ENCODE data around the gene DOCK7.

DOCK7 gene

GRCh38 chr1:62687903-62688686 is at the start of gene DOCK7:
Gene DOCK7 (minus strand): TSS chr1:62688386. CDS start chr1:62688264, 122 bp downstream.
- H3K9me3 ChIP-seq (replicated peaks in 1 of 11), result no peaks in the 10 kb centered on the region; a peak in 1 of 22 replicates
- peak within 1 kb of the TSS; percentile 91 to 96 (median 94) for H3K9ac ChIP-seq
- H3K27me3 ChIP-seq, result no peaks in the 10 kb centered on the region
- H4K20me1 ChIP-seq, result peaks cover 0 to 45% (median 21%) of the 10 kb centered on the region in 11 experiments; a peak in 13 of 22 replicates
- TF ChIP-seq Cebpa-rat (IDR thresholded peaks at IDR 0.05), result no peak
- peaks cover 0 to 16% (median 5%) of the 10 kb centered on the region in 11 experiments; a peak in 5 of 22 replicates for H3K36me3 ChIP-seq
- H3K4me2 ChIP-seq, result peak within 1 kb of the TSS; percentile 76 to 92 (median 86)
- peaks cover 31 to 58% (median 39%) of the 10 kb centered on the region in 10 experiments for H3K4me1 ChIP-seq
- H3K4me3 ChIP-seq, result peak within 1 kb of the TSS; percentile 74 to 99 (median 90)
- peak within 1 kb of the TSS; percentile 88 to 94 (median 91) for H3K27ac ChIP-seq

- Histone ChIP-seq H3K27me3 (no peaks in the 10 kb centered on the region), H3K9ac (no peak overlapping the region), H3K9me3 (replicated peaks in 1 of 11) (no peaks in the 10 kb centered on the region), H3K4me1 (no peaks in the 10 kb centered on the region), H3K4me3 (no peak overlapping the region), H3K27ac (no peak overlapping the region), H4K20me1 (no peaks in the 10 kb centered on the region), H3K4me2 (no peak overlapping the region), H3K36me3 (no peaks in the 10 kb centered on the region)
- no peak for TF ChIP-seq Cebpa-rat (IDR thresholded peaks at IDR 0.05)
Observed at GRCh38 chr1:62735491-62736171, 47.4 kb upstream of the DOCK7 start.

- Histone ChIP-seq H3K27ac (no peak overlapping the region), H4K20me1 (no peaks in the 10 kb centered on the region), H3K4me2 (no peak overlapping the region), H3K9ac (peak overlapping the region in 1 of 11 experiments; percentile 30; a peak in 1 of 22 replicates), H3K27me3 (no peaks in the 10 kb centered on the region), H3K9me3 (replicated peaks in 1 of 11) (no peaks in the 10 kb centered on the region), H3K4me3 (no peak overlapping the region), H3K36me3 (no peaks in the 10 kb centered on the region), H3K4me1 (peaks cover 0 to 11% (median 0%) of the 10 kb centered on the region in 10 experiments; a peak in 4 of 20 replicates)
- no peak for TF ChIP-seq Cebpa-rat (IDR thresholded peaks at IDR 0.05)
Observed at GRCh38 chr1:62732331-62732730, 44.1 kb upstream of the DOCK7 start.

- no peak for TF ChIP-seq Cebpa-rat (IDR thresholded peaks at IDR 0.05)
- peak overlapping the region in 3 of 11 experiments; percentile 4 to 44 (median 38); a peak in 4 of 22 replicates for H3K4me2 ChIP-seq
- no peak overlapping the region for H3K4me3 ChIP-seq
- H4K20me1 ChIP-seq, result no peaks in the 10 kb centered on the region
- H3K9ac ChIP-seq, result no peak overlapping the region
- no peaks in the 10 kb centered on the region for H3K27me3 ChIP-seq
- H3K36me3 ChIP-seq, result no peaks in the 10 kb centered on the region
- H3K4me1 ChIP-seq, result peaks cover 0 to 34% (median 0%) of the 10 kb centered on the region in 10 experiments; a peak in 7 of 20 replicates
- H3K27ac ChIP-seq, result no peak overlapping the region
- no peaks in the 10 kb centered on the region for H3K9me3 ChIP-seq (replicated peaks in 1 of 11)
Observed at GRCh38 chr1:62728963-62729362, 40.8 kb upstream of the DOCK7 start.

GRCh38 chr1:62727656-62728407 is 39.6 kb upstream of the DOCK7 start:
- no peaks in the 10 kb centered on the region for H4K20me1 ChIP-seq
- H3K4me2 ChIP-seq, result no peak overlapping the region
- H3K27ac ChIP-seq, result no peak overlapping the region
- H3K4me3 ChIP-seq, result no peak overlapping the region
- H3K36me3 ChIP-seq, result no peaks in the 10 kb centered on the region
- TF ChIP-seq Cebpa-rat (IDR thresholded peaks at IDR 0.05), result no peak
- H3K9me3 ChIP-seq (replicated peaks in 1 of 11), result no peaks in the 10 kb centered on the region
- H3K4me1 ChIP-seq, result peaks cover 0 to 45% (median 0%) of the 10 kb centered on the region in 10 experiments; a peak in 7 of 20 replicates
- no peaks in the 10 kb centered on the region for H3K27me3 ChIP-seq
- no peak overlapping the region for H3K9ac ChIP-seq

GRCh38 chr1:62726011-62726442 is 37.8 kb upstream of the DOCK7 start:
- Histone ChIP-seq H3K36me3 (no peaks in the 10 kb centered on the region), H3K4me3 (no peak overlapping the region), H4K20me1 (no peaks in the 10 kb centered on the region), H3K4me1 (peaks cover 0 to 63% (median 5%) of the 10 kb centered on the region in 10 experiments; a peak in 10 of 20 replicates), H3K4me2 (peak overlapping the region in 2 of 11 experiments; percentile 61 to 69; a peak in 4 of 22 replicates), H3K27me3 (no peaks in the 10 kb centered on the region), H3K9me3 (replicated peaks in 1 of 11) (no peaks in the 10 kb centered on the region), H3K27ac (no peak overlapping the region), H3K9ac (no peak overlapping the region)
- TF ChIP-seq Cebpa-rat (IDR thresholded peaks at IDR 0.05), result no peak

- Histone ChIP-seq H3K9me3 (replicated peaks in 1 of 11) (no peaks in the 10 kb centered on the region), H3K27me3 (no peaks in the 10 kb centered on the region), H3K36me3 (no peaks in the 10 kb centered on the region), H3K4me1 (peaks cover 0 to 67% (median 6%) of the 10 kb centered on the region in 10 experiments; a peak in 10 of 20 replicates), H3K4me3 (no peak overlapping the region), H3K9ac (no peak overlapping the region), H4K20me1 (no peaks in the 10 kb centered on the region), H3K4me2 (peak overlapping the region in 4 of 11 experiments; percentile 23 to 69 (median 60); a peak in 7 of 22 replicates), H3K27ac (no peak overlapping the region)
- TF ChIP-seq Cebpa-rat (IDR thresholded peaks at IDR 0.05), result no peak
Observed at GRCh38 chr1:62725255-62725654, 37.1 kb upstream of the DOCK7 start.

- Histone ChIP-seq H3K9ac (no peak overlapping the region), H3K9me3 (replicated peaks in 1 of 11) (no peaks in the 10 kb centered on the region), H3K4me3 (no peak overlapping the region), H3K36me3 (no peaks in the 10 kb centered on the region), H4K20me1 (no peaks in the 10 kb centered on the region), H3K4me2 (peak overlapping the region in 3 of 11 experiments; percentile 58 to 69 (median 61); a peak in 6 of 22 replicates), H3K4me1 (peaks cover 0 to 63% (median 6%) of the 10 kb centered on the region in 10 experiments; a peak in 10 of 20 replicates), H3K27ac (no peak overlapping the region), H3K27me3 (no peaks in the 10 kb centered on the region)
- TF ChIP-seq Cebpa-rat (IDR thresholded peaks at IDR 0.05), result no peak
Observed at GRCh38 chr1:62724430-62724829, 36.2 kb upstream of the DOCK7 start.
